Heart left ventricle (tissue), 13 donors: ENCODE measurements around the gene CCT8L2.

Source experiments
- POLR2A ChIP-seq, 2 donors: fragments of 450-650 bp; IDR thresholded peaks; one replicate each; pipeline ENCODE4 v1.6.1; 2017; ENCODE audit warnings: antibody characterized with exemption in 2 of 2, mild to moderate bottlenecking in 2 of 2, moderate library complexity in 2 of 2
- TF ChIP-seq, protein P1 (sequence below), 12 donors: fragments of 200-600 bp; sonication (generic) in 4 of 12; IDR thresholded peaks; one replicate each; pipeline versions ENCODE4 v1.5.0 to v1.8.0; 2018 to 2022; ENCODE audit warnings: antibody characterized with exemption in 12 of 12, mild to moderate bottlenecking in 5 of 12
- donor health status: ischemic (EF 13 %, LVEDD 7.1; RV severe dilation, severe dysfunction).
- donor health status: DM: no; HTN: yes; CAD: no.
- donor health status: DM: no; HTN: no; CAD: no.
- donor health status: ischemic (EF 25% LVEDD 6.9; RV normal size, moderate dysfunction).
- donor health status: ischemic (EF 25% LVEDD 5.7; RV mildly dilated, moderate dysfunction).
- donor health status: ischemic (EF 35%, LVEDD 5.7; RV mildly dilated, moderate dysfunction).
- donor health status: nonischemic (EF 11% LVEDD 7.7; RV severe dilation, severe dysfunction).
- donor health status: DM: yes; HTN: yes; CAD: no.
- donor health status: PGD.
- donor health status: ischemic (EF 29% LVEDD 5.4; RV normal size, mild dysfunction).
- donor health status: nonischemic (EF 23%, LVEDD 6.1; RV moderate dilation, normal function).

DNA sequence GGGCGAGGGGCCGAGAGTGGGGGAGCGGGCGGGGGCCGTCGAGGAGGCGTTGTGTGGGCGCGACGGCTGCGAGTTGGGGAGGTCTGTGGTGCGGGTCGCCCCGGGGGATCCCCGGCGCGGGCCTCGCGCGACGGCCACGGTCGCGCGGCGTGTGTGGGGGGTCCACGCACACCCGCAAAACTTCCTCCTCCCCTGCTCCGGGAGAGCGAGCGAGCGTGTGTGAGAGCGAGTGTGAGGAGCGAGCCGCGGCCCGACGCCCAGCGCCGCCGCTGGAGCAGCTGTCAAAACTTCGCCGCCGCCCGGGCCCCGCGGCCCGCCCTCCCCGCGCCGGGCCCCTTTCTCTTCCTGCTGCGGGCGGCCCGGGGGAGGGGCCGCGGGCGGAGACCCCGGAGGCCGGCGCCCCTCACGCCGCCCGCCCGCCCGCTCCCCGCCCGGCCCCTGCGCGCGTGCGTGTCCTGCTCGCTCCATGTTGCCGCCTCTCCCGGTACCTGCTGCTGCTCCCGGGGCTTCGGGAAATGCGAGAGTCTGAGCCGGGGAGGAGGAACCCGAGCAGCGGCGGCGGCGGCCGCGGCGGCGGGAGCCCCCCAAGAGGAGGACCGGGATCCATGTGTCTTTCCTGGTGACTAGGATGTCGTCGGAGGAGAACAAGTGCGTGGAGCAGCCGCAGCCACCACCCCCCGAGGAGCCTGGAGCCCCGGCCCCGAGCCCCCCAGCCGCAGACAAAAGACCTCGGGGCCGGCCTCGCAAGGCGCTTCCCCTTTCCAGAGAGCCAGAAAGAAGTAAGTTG lies 9.0 kb upstream of the CCT8L2 start:
- no peak for TF ChIP-seq POLR2A (IDR thresholded peaks at IDR 0.05)
- TF ChIP-seq, protein P1, sequence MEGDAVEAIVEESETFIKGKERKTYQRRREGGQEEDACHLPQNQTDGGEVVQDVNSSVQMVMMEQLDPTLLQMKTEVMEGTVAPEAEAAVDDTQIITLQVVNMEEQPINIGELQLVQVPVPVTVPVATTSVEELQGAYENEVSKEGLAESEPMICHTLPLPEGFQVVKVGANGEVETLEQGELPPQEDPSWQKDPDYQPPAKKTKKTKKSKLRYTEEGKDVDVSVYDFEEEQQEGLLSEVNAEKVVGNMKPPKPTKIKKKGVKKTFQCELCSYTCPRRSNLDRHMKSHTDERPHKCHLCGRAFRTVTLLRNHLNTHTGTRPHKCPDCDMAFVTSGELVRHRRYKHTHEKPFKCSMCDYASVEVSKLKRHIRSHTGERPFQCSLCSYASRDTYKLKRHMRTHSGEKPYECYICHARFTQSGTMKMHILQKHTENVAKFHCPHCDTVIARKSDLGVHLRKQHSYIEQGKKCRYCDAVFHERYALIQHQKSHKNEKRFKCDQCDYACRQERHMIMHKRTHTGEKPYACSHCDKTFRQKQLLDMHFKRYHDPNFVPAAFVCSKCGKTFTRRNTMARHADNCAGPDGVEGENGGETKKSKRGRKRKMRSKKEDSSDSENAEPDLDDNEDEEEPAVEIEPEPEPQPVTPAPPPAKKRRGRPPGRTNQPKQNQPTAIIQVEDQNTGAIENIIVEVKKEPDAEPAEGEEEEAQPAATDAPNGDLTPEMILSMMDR (IDR thresholded peaks at IDR 0.05), result no peak
